Measurements from ENCODE around the gene HERC4. TPM values are rescaled to one million over a fixed set of nuclear protein-coding genes. Genes with fewer than 3 reads are reported as not detected.

Gene HERC4
- total and polyA plus RNA-seq, 4 donors: 7.3 to 53.2 (median 16.0) TPM

DNA sequence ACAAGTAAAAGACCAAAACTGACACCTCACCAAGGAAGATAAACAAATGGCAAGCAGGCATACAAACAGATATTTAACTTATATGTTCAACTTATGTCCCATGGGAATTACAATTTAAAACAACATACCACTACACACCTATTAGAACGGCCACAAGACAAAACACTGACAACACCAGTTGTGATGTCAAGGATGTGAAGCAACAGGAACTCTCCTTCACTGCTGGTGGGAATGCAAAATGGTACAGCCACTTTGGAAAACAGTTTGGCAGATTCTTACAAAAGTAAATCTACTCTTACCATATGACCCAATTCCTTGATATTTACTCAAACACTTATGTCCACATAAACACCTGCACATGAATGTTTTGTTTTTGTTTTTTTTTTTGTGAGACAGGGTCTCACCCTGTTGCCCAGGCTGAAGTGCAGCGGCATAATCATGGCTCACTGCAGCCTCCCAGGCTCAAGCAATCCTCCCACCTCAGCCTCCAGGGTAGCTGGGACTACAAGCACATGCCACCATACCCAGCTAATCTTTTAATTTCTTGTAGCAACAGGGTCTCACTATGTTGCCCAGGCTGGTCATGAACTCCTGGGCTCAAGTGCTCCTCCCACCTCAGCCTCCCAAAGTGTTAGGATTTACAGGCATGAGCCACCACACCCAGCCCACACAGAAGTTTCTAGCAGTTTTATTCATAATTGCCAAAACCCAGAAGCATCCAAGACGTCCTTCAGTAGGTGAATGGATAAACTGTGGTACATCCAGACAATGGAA, 27.3 kb downstream of the HERC4 start:
- no peak for DNase-seq (ENCODE audit: low spot score)
- Histone ChIP-seq H3K27ac (ENCODE audit: low read depth in 1 of 2, low read length in 2 of 2) (no peak overlapping the region), H3K36me3 (ENCODE audit: control insufficient read depth in 4 of 4, insufficient read depth in 3 of 4, low read depth in 1 of 4, low read length in 3 of 4) (peaks cover 0 to 4% (median 0%) of the 10 kb centered on the region in 4 donors), H3K9ac (ENCODE audit: low read depth in 1 of 2, low read length in 2 of 2) (no peak overlapping the region), H3K4me3 (ENCODE audit: low read depth in 1 of 3, low read length in 3 of 3) (no peak overlapping the region), H3K9me3 (ENCODE audit: control insufficient read depth in 4 of 4, low read length in 3 of 4) (no peaks in the 10 kb centered on the region), H3K4me1 (ENCODE audit: control insufficient read depth in 4 of 4, insufficient read depth in 4 of 4, low read length in 3 of 4) (peaks cover 0 to 7% (median 2%) of the 10 kb centered on the region in 4 donors), H3K27me3 (ENCODE audit: control insufficient read depth in 4 of 4, insufficient read depth in 4 of 4, low read length in 3 of 4) (no peaks in the 10 kb centered on the region)
- WGBS: 85% methylated on average over 3 of the region's 3 CpGs
- no peak for TF ChIP-seq JUND (IDR thresholded peaks at IDR 0.05)
- TF ChIP-seq, protein P1, sequence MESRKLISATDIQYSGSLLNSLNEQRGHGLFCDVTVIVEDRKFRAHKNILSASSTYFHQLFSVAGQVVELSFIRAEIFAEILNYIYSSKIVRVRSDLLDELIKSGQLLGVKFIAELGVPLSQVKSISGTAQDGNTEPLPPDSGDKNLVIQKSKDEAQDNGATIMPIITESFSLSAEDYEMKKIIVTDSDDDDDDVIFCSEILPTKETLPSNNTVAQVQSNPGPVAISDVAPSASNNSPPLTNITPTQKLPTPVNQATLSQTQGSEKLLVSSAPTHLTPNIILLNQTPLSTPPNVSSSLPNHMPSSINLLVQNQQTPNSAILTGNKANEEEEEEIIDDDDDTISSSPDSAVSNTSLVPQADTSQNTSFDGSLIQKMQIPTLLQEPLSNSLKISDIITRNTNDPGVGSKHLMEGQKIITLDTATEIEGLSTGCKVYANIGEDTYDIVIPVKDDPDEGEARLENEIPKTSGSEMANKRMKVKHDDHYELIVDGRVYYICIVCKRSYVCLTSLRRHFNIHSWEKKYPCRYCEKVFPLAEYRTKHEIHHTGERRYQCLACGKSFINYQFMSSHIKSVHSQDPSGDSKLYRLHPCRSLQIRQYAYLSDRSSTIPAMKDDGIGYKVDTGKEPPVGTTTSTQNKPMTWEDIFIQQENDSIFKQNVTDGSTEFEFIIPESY (IDR thresholded peaks at IDR 0.05): no peak
- TF ChIP-seq EGR1 (IDR thresholded peaks at IDR 0.05; ENCODE audit: low read depth in 2 of 2): no peak
- TF ChIP-seq FOXA1 (IDR thresholded peaks at IDR 0.05): no peak
- peak; percentile 23 for TF ChIP-seq FOXA2 (IDR thresholded peaks at IDR 0.05)
- peak in 1 of 2 donors; percentile 22 for TF ChIP-seq RXRA (IDR thresholded peaks at IDR 0.05)
- no peak for TF ChIP-seq SP1 (IDR thresholded peaks at IDR 0.05)

DNA sequence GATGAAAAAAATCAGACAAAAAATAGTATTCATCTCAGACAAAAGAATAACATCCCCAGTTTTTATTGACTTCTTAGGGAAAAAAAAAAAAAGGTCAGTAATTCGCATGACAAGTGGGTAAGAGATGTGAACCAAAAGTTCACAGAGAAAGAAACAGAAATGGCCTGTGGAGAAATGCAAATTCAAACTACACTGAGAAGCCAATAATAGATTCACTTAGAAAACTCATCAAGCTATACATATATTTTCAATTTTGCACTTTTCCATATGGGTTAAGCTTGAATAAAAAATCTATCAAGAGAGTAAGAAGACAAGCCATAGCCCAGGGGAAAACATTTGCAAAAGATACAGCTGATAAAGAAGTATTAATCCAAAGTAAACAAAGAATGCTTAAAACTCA, 28.0 kb downstream of the HERC4 start:
- TF ChIP-seq RAD21 (IDR thresholded peaks at IDR 0.05) (no peak), MAX (IDR thresholded peaks at IDR 0.05) (no peak), REST (IDR thresholded peaks at IDR 0.05) (no peak), FOXA1 (IDR thresholded peaks at IDR 0.05) (no peak), NR2F2 (IDR thresholded peaks at IDR 0.05) (no peak), FOXA2 (IDR thresholded peaks at IDR 0.05) (no peak), RXRA (IDR thresholded peaks at IDR 0.05) (no peak), TAF1 (conservative IDR thresholded peaks at IDR 0.05) (no peak), SP1 (IDR thresholded peaks at IDR 0.05) (no peak), JUND (IDR thresholded peaks at IDR 0.05) (no peak), HNF4A (conservative IDR thresholded peaks at IDR 0.05) (no peak), GABPA (IDR thresholded peaks at IDR 0.05 in 1 of 2, conservative IDR thresholded peaks at IDR 0.05 in 1 of 2) (no peak), YY1 (IDR thresholded peaks at IDR 0.05) (no peak), HNF4G (IDR thresholded peaks at IDR 0.05) (no peak), EGR1 (IDR thresholded peaks at IDR 0.05; ENCODE audit: low read depth in 2 of 2) (no peak), ATF3 (IDR thresholded peaks at IDR 0.05) (no peak)
- TF ChIP-seq, protein P1 (IDR thresholded peaks at IDR 0.05): no peak
- TF ChIP-seq, protein P2, sequence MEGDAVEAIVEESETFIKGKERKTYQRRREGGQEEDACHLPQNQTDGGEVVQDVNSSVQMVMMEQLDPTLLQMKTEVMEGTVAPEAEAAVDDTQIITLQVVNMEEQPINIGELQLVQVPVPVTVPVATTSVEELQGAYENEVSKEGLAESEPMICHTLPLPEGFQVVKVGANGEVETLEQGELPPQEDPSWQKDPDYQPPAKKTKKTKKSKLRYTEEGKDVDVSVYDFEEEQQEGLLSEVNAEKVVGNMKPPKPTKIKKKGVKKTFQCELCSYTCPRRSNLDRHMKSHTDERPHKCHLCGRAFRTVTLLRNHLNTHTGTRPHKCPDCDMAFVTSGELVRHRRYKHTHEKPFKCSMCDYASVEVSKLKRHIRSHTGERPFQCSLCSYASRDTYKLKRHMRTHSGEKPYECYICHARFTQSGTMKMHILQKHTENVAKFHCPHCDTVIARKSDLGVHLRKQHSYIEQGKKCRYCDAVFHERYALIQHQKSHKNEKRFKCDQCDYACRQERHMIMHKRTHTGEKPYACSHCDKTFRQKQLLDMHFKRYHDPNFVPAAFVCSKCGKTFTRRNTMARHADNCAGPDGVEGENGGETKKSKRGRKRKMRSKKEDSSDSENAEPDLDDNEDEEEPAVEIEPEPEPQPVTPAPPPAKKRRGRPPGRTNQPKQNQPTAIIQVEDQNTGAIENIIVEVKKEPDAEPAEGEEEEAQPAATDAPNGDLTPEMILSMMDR (IDR thresholded peaks at IDR 0.05; ENCODE audit: low read depth, low read length, missing input control): no peak
- 92% methylated on average over 1 of the region's 1 CpG for WGBS
- H3K9me3 ChIP-seq (ENCODE audit: control insufficient read depth in 4 of 4, low read length in 3 of 4): no peaks in the 10 kb centered on the region

More for the DNA sequence above, 28.0 kb downstream of the HERC4 start:
- Histone ChIP-seq H3K27ac (ENCODE audit: low read depth in 1 of 2, low read length in 2 of 2) (no peak overlapping the region), H3K9ac (ENCODE audit: low read depth in 1 of 2, low read length in 2 of 2) (no peak overlapping the region), H3K4me3 (ENCODE audit: low read depth in 1 of 3, low read length in 3 of 3) (no peak overlapping the region), H3K27me3 (ENCODE audit: control insufficient read depth in 4 of 4, insufficient read depth in 4 of 4, low read length in 3 of 4) (no peaks in the 10 kb centered on the region), H3K4me1 (ENCODE audit: control insufficient read depth in 4 of 4, insufficient read depth in 4 of 4, low read length in 3 of 4) (peaks cover 0 to 7% (median 2%) of the 10 kb centered on the region in 4 donors), H3K36me3 (ENCODE audit: control insufficient read depth in 4 of 4, insufficient read depth in 3 of 4, low read depth in 1 of 4, low read length in 3 of 4) (peaks cover 0 to 4% (median 0%) of the 10 kb centered on the region in 4 donors)
- DNase-seq (ENCODE audit: low spot score): no peak
